Activated T-cell treated with anti-CD3 and anti-CD28 coated beads, Interleukin-2, amount 50 U/mL, for 48 hours (primary cell): ENCODE data around the gene PPP2R5E.
"Not testable (repeated sequence)": the region's sequence is repeated elsewhere in the genome, so short reads cannot be mapped to it uniquely, and the experiment has no call there.

Experiments used
- DNase-seq, 2 experiments: peaks; one replicate each; pipeline ENCODE4 v3.0.0-alpha.2; 2020

PPP2R5E gene

DNA sequence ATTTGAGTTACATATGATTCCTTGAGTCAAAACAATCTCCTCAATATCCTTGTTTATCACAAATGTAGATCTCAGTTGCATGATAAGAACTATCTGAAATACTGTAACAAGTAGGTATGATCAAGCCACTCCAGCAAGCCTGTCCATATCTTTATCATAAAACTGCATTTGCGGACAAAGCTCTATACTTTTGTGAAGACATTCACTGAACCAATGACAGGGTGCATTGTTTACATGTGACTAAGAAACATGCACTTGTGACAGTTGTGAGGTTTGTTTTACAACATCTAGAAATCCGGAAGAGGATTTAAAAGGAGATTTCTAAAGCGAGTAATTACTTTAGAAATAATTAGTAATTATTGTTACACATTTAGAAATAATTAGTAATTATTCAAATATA, 111.7 kb downstream of the PPP2R5E start:
- no peak for DNase-seq

DNA sequence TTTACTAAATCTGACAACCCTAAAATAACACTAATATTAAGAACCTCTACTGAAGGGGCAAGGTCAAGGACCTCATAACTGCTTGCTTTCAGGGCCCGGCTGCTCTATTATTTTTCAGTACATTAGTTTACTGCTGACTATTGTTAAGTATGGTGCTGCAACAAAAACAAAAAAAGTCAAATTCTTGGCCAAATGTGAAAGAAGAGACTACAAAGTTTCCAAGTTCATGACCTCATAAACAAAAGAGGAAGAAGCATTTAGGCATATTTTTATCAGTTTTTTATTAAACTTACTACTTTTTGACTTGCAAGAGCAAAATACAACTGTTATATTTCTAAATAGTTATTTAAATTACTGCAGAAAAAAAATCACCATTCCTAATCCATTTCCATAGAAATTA, 114.7 kb downstream of the PPP2R5E start:
- no peak for DNase-seq

DNA sequence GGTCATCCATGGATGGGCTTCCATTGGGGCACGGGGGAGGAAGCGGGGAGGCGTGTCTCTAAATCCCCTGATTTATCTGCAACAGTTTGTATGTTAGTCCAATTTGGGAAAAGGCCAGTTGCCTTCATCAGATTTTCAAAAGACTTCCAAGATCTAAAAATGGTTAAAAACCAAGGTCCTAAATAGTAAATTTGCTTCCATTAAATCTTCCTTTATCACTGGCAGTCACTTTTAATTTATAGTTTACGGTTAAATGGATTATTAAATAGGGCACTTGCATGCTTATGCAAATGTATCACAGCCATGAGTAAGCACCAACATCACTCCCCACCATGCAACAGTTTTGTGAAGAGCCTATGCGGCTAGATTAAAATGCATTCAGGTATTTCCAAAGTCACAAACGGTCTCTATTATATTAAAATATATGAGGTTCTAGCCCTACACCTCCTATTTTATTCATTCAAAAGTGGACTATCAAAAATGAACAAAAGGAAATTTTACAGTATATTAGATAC, 116.3 kb downstream of the PPP2R5E start:
- DNase-seq, result no peak

DNA sequence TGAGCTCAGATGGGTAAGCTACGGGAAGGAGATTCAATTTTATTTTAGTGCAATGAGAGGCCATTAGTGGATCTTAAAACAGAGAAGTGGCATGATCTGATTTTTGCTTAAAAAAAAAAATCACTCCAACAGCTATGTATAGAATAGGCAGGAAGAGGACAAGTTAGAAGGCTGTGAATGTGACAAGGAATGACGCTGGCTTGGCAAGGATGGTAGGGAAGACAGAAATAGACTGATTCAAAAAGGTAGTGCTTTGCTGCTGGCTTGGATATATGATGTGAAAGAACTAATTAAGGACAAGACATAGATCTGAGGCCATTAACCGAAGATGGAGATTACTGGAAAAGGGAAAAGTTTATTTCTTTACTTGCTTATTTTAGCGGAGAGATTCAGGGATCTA, 119.3 kb downstream of the PPP2R5E start:
- DNase-seq, result no peak

DNA sequence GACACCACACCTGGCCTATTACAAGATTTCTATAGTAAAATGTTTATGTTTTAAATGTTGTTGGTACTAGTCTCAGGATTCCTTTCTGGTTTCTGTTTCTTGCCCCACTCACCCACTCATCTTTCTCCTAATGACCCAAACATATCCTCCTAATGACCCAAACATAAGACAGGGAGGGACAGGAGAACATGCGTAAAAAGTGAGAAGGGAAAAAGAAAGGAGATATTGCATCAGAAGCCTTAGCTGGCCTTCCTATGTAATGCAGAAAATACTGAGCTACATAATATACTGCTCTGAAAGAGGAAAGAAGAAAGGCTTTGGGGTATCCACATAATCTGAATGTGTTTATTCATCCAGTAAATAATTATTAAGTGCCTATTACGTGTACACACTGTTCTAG, 119.8 kb downstream of the PPP2R5E start:
- no peak for DNase-seq

DNA sequence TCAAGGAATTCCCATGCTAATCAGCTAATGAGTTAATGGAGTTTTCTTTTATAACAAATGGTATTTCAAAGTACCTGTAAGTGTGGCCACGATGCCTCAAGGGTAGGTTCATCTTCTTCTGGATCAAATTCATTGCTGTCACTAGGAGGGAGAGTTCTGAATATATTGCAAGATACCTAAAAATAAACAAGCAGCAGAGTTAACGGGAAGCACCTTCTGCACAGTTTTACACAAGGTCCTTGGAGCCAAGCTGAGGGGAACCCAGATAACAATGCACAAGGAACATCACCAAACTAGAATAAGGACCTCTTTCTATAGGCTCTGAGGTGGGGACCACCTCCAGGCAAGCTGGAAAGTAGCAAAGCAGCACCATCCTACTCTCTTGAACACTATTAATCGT, 121.3 kb downstream of the PPP2R5E start:
- DNase-seq, result no peak

DNA sequence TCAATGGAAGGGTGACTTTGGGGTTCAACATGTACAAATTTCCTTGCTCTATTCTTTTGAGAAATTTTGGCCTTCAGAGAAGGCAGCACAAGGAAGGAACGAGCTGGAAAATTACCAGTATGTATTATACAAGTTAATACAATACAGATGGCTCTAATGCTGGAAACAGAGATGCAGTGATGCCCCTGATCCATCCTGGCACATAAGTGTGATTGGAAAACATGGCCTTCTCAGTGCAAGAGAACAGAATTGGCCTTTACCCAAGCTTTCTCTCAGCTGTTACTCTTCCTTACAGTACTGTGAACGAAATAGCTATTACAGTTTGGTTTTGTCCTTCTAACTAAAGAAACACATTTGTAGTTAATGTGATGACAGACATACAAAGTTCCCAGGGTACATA, 122.0 kb downstream of the PPP2R5E start:
- DNase-seq, result no peak

DNA sequence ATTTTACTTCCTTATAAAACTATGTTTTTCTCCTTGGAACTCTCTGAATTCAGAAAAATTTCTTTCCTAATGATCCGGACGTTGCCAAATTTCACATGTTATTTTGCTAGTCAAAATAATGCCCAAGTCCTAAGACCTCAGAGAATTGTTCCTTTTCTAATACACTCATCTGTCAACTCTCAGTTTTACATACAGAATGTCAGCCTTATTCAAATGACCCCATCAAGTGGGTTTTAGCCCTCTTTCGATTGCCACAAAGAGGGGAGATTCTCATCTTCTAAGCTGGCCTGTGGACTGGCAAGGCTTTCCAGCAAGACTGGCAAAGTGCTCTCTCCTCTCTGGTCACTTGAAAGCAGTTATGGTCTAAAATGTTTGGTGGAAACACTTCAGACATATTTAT, 125.2 kb downstream of the PPP2R5E start:
- DNase-seq, result no peak

DNA sequence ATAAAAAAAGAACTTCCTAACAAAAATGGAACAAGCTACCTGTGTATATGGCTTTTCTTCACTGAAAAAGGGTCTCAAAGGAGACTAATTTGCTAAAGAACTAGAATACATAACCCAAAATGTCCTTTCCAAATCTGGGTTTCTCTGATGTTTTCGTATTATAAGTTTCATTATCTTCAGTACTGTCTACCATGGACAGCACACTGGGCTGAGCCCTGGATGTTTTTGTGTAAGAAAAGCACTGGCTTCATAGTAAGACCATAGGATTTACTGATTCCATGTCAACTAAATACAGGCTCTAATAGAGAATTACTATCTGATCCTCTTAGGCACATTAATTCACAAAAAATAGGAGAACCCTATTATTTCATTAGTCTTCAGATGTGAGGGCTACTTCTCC, 130.2 kb downstream of the PPP2R5E start:
- no peak for DNase-seq

DNA sequence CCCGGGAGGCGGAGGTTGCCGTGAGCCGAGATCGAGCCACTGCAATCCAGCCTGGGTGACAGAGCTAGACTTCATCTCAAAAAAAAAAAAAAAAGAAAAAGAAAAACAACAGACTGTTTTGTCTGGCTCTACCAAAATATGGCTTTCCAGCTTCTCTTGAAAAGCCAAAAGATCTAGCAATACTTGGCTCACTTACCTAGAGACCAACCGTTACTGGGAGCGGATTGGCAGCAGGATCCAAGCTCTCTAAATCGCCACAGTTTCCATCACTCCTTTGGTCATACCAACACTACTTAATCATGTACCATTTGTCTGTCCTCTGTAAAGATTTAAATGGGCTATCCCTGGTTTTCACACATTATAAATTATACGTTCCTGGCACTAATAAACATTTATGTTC, 136.8 kb downstream of the PPP2R5E start:
- no peak for DNase-seq

DNA sequence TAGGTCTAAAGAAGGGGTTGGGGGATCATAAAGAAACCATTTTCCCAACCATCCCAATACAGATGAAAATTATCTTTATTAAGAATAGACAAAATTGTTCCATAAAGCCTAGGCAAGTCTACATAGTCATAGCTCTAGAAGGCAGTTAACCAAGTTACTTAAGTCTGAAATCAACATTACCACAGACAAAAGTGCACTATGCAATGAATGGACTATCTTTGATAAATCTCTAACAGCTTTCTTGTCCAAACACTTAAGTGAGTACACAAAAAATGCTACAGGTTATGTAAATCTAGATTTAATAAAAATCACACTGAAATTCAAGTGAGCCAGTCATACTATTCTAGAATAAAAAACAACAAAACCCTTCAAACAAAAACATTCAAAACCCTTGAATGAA, 137.5 kb downstream of the PPP2R5E start:
- no peak for DNase-seq

DNA sequence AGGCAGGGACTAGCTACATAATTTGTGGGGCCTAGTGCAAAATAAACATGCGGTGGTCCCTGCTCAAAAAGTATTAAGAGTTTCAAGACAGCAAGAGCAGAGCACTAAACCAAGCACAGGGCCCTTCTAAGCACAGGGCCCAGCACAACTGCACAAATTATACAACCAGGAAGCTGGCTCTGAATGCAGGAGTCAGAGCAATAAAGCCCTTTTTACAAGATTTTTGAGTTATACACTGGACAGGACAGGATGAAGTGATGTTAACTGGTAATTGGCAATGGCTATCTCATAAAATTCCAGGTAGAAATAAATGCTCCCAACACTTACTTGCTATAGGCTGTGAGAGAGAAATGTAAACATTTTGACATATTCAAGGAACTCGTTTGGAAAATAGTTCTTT, 138.3 kb downstream of the PPP2R5E start:
- no peak for DNase-seq

DNA sequence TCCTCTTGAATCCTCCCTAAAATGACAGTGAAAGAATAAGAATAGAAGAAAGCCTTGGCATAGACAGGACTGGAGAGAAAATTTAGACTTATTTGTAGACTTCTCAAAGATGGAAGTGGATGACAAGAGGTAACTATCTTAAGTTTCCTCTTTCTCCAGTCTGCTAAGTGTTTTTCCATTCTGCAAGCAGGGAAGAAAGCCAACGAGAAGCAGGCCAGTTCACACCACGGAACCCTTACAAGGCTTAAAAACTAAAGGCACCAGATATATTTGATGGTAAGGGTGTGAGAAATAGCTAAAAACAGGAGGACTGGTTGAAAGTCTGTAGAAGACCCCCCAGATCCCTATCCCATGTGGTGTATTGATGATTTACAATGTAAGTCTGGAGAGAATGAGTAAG, 141.5 kb downstream of the PPP2R5E start:
- DNase-seq, result no peak

DNA sequence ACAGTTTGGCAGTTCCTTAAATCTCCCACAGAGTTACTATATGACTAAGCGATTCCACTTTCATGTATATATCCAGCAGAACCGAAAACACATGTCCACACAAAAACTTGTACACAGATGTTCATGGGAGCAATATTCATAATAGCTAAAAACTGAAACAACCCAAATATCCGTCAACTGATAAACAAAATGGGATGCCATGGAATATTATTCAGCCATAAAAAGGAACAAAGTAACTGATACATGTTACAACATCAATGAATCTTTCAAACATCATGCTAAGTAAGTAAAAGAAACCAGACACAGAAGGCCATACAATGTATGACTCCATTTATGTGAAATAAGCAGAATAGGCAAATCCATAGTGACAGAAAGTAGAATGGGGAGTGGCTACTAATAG, 144.2 kb downstream of the PPP2R5E start:
- no peak for DNase-seq

DNA sequence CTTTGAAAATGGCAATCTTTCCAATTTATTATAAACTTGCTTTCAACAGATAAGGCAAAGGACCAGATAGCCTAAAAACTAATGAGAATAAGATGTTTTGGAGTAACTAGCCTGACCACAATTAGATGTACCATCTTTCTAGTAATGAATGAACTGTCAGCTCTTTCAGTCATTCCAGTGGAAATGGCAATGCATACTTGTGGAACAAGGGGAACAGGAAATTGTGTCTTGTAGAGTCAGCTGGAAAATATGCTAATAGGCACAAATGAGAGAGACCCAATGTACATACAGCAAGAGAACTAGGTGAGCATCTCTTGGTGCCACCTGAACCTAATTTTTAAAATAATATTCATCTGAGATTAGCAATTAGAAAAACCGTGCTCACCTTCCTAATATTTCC, 148.3 kb downstream of the PPP2R5E start:
- no peak for DNase-seq

DNA sequence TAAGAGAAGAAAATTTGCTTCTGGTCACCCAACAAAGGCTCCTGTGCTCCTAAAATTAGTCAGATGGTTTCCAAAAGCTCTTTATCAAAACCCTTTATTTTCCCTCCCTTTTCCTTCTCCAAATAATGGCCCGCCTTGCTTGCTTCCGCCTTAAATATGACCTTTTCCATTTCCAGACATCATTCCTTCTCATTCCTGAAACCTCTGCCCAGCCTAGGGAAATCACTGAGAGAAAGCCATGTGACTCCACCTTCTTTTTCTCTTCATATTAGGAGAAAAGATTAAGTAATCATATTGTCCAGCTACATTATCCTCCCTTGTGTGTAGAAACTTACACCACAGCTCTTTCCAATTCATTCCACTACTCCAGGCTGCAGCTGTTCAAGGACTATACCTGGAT, 148.7 kb downstream of the PPP2R5E start:
- DNase-seq, result no peak

DNA sequence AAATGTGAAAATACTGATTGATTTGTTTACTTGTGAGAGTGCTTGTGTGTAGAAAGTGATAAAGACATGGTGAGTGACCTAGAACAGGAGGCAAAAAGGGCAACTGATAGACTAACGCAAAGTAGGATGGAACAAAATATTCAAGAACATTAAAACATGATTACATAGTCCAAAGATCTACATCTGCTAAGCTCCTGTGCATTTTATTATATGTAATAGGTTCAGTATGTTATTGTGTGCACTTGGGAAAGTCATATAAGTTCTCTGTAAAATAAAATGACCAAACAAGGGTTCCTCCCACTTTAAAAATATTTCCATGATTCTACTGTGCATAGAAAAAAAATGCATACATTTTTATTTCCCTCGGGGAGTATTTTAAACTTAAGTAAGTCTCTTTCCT, 150.2 kb downstream of the PPP2R5E start:
- DNase-seq, result no peak

DNA sequence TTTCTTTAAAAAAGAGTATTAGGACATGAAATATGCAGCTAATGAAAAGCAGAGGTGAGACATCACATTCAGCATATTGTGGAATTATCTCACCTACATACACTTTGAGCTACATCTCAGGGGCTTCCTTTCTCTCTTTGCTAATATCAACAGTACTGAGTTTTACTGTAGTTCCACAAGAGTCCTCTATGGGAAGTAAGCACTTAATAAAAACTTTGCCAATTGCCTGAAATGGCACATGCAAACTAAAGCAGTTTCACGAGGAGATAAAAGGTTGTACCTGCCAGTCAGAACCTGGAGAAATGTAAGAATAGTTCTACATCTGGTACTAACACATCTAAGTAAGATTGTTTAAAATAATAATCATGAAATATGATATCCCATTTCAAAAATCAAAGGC, 150.9 kb downstream of the PPP2R5E start:
- DNase-seq, result no peak

DNA sequence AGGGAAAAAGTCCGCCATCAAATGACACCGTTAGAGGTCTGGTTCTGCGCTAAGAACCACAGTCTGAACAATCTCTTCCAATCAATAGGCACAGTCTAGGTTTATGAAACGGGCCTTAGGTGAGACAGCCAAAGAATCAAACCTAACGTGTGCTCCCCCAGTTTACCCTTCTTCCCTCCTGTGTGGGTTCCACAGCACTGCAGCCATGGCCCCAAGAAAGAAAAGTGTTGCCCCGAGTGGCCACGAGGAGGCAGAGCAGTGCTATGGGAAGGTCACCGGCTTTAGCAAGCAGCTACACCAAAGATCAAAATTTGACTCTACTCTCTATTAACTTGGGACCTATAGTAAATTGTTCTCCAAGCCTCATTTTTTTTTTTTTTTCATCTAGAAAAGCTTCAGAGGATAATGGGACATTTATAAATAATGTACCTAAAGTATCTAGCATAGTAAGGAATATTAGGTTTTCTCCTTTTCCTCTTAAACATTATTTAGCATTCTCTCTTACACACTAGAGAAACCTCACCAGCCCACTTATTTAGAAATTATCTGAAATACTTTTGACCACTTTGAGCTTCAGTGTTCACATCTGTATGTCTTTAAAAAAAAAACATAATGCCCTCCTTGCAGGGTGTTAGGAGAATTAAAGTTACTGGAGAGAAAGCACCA, 154.3 kb downstream of the PPP2R5E start:
- peak; percentile 73 to 77 for DNase-seq

DNA sequence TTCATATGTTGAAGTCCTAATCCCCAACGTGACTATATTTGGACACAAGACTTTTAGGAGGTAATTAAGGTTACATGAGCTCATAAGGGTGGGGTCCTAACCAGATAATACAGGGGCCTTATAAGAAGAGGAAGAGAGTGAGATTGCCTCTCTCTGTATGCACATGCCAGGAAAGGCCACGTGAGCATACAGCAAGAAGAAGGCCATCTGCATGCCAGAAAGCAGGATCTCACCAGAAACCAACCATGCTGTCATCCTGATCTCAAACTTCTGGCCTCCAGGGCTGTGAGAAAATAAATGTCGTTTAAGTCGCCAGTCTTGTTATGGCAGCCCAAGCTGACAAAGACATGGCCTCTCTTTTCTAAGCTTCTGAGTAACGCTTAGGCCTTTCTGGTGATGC, 155.5 kb downstream of the PPP2R5E start:
- no peak for DNase-seq

DNA sequence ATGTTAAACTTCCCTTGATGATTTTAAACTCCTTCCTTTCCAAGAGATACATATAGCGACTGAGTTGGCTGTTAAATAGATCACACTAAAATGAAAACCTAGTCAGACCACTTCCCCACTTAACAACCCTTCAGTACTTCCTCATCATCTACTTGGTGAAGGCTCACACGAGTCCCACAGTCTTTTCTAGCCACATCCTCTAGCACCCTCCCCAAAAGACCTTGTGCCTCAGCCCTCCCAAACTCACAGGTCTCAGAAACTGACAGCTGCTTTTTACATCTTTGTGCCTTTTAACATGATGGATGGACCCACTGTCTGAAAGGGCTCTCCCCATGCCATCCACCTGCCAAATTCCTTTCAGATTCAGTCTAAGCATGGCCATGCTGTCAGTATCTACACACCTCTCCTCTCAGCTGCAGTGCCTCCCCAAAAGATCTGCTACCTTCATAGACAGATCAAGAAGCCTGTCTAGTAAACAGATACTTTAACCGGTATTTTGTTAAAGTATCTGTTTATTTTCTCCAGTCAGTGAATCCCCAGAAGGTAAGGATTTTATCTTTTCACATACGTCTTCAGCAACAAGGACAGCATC, 159.3 kb downstream of the PPP2R5E start:
- DNase-seq, result peak; percentile 24 to 27

DNA sequence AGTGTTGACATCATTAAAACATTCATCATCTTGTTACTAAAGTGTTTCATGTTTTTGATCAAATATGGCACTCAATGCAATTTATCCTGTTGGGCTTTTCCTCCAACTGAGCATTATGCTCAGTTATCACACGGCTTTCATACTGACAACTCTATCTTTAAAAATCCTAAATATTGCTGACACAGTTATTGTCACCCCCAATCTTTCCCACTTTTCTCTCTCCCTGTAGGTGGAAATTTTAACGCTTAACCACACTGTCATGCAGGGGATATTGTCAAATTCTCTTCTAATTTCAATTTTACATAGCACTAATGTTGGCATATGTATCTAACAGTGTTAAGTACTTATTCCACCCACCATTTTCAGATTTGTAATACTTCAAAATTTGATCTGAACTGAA, 164.7 kb downstream of the PPP2R5E start:
- DNase-seq, result no peak

DNA sequence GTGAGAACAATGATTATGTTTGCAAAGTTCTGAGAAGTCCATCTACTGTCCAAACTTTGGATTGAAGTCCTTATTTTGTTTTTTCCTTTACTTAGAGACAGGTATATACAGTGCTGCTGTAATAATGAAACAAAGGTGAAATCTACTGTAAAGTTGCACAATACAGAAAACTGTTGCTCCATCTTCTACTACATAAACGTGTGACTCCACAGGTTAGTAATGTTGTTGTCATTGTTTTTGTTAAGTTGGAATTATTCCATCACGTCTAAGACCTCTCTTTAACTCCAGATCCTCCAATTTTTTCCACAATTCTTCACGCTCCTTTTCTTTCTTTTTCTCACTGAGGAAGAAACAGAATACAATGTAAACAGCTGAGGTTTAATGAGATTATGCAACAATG, 167.4 kb downstream of the PPP2R5E start:
- no peak for DNase-seq

DNA sequence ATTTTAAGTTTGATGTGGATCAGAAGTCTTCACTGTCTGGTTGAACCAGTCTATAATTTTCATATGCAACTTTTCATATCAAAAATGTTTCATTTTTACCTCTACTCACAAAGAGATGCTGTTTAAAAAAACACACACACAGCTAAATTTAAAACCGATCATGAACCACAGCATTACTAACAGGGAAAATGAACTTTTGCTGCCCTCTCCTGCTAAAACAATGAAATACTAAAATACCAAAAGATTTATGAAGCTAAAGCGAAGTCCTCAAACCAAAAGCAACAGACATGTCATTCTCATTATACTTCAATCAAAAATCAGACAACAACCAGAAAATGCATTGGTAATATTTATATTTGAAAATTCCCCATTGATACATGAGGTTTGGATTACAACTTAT, 171.6 kb downstream of the PPP2R5E start:
- not testable (repeated sequence) for DNase-seq

DNA sequence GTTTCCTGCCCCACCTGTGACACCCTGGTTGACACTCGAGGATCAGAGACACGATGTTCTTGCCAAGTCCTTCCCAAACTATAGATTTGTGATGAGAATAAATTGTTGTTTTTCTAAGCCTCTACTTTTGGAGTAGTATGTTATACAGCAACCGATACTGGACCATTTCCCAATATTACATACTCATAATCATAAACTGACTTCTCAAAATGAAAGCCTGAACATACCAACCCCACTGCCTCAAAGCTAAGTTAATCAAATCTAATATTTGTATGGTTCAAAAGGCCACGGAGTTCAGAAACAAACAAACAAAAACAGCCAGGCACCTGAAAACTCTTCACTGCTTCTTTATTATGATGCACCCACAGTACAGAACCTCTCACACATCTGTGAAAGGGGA, 172.1 kb downstream of the PPP2R5E start:
- no peak for DNase-seq
